Activated naive CD8-positive, alpha-beta T cell treated with anti-CD3 and anti-CD28 coated beads, Interleukin-2, amount 10 ng/mL, durations not matched to agents 7 days and 5 days (primary cell): Measurements from ENCODE around the gene SWAP70. TPM values are rescaled to one million over a fixed set of nuclear protein-coding genes. Genes with fewer than 3 reads are reported as not detected.

Experiments used
- ATAC-seq: fragments of 150-1000 bp; cut with Tn5 transposase; one replicate; pipeline ENCODE4 v1.10.0; 2021; ENCODE audit warnings: low read depth, moderate library complexity
- POLR2A ChIA-PET: fragments of 350-600 bp; sonication (Branson Sonifier 250); formaldehyde crosslinking; loops from one replicate; lab custom pipeline; 2021; ENCODE audit warnings: antibody characterized with exemption; lab: Charles Lee
- DNase-seq: peaks from one replicate; pipeline ENCODE4 v3.0.0; 2021
- H3K27ac Mint-ChIP-seq: one replicate; pipeline ENCODE4 v1.8.0; 2022; ENCODE audit warnings: mild to moderate bottlenecking, mixed read lengths
- H3K27me3 Mint-ChIP-seq: one replicate; pipeline ENCODE4 v1.8.0; 2022; ENCODE audit warnings: mild to moderate bottlenecking, moderate library complexity, mixed read lengths
- H3K36me3 Mint-ChIP-seq: one replicate; pipeline ENCODE4 v1.8.0; 2021; ENCODE audit warnings: mild to moderate bottlenecking, mixed read lengths
- H3K4me1 Mint-ChIP-seq: one replicate; pipeline ENCODE4 v1.8.0; 2021; ENCODE audit warnings: mixed read lengths
- H3K4me3 Mint-ChIP-seq: one replicate; pipeline ENCODE4 v1.8.0; 2022; ENCODE audit warnings: mild to moderate bottlenecking, moderate library complexity, mixed read lengths
- H3K9me3 Mint-ChIP-seq: one replicate; pipeline ENCODE4 v1.8.0; 2021; ENCODE audit warnings: mixed read lengths
- total RNA-seq, 2 experiments: library from RNA; stranded (reverse); gene quantifications; one replicate each; pipeline ENCODE4 v1.2.3, GENCODE V29; 2021

The SWAP70 gene
- total RNA-seq, 2 experiments from 2014 or later: 9.4 to 10.6 TPM

GRCh38 chr11:9757809-9758636, 94.1 kb downstream of the SWAP70 start:
- Mint-ChIP-seq H3K9me3 (no peaks in the 10 kb centered on the region), H3K27ac (peak overlapping the region; percentile 80), H3K4me3 (peak overlapping the region; percentile 81), H3K36me3 (no peaks in the 10 kb centered on the region), H3K4me1 (peaks cover 32% of the 10 kb centered on the region), H3K27me3 (no peaks in the 10 kb centered on the region)
- POLR2A ChIA-PET: interaction anchor here (0.5 to 2.6 kb wide), 4 partner anchors 86 to 1736 kb away, joined by 3 to 10 read pairs (median 4); no protein-coding TSS in a partner anchor
- ATAC-seq (peak; percentile 83), DNase-seq (peak; percentile 97)

DNA sequence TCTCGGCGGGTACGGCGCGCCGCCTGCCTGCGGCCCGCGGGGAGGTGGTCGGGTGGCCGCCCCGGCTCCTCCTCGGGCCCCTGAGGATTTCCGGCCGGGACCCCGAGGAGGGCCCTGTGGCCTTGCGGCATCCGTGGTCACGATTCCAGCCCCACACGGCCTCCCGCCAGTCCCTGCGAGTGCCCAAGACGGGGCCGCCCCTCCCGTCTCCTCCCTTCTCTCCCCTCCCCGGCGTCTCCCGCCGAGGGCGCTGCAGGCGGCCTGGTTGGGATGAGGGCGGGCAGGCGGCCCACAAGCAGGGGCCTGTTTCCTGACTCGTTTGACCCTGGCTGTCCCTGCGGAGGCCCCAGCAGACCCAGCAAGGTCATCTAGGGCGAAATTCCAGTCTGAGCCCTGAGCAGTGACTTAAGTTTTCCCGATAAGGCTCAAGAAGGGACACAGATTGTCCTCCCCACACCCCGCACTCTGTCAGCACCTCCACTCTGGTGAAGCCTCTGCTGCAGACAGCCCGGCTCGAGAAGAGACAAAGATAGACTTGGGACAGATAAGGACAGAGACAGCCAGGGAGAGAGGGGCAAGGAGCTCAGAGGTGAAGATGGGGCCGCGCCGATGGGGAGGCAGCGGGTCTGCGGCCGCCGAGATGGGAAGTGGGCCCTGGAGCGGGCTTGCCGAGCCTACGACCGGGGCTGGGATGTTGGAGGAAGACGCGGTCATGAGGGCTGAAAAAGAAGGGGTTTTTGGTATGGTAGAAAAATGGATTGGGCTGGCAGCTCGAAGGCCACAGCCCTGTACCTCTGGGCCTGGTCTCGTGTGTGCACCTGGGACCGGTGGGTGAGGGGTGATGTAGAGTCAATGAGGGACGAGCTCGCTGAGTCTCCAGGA, 95.0 kb downstream of the SWAP70 start:
- H3K4me1 Mint-ChIP-seq: peaks cover 29% of the 10 kb centered on the region
- H3K27me3 Mint-ChIP-seq: no peaks in the 10 kb centered on the region
- H3K36me3 Mint-ChIP-seq: no peaks in the 10 kb centered on the region
- DNase-seq: peak; percentile 73
- ATAC-seq: peak; percentile 11
- H3K27ac Mint-ChIP-seq: peak overlapping the region; percentile 75
- H3K9me3 Mint-ChIP-seq: no peaks in the 10 kb centered on the region
- H3K4me3 Mint-ChIP-seq: peak overlapping the region; percentile 65
- POLR2A ChIA-PET: interaction anchor here (0.5 to 2.6 kb wide), 4 partner anchors 544 to 1737 kb away, joined by 3 to 10 read pairs (median 3); partner anchors contain the start of gene ADM

- ATAC-seq (peak; percentile 76), DNase-seq (peak; percentile 69)
- no peaks in the 10 kb centered on the region for H3K9me3 Mint-ChIP-seq
- H3K36me3 Mint-ChIP-seq: no peaks in the 10 kb centered on the region
- peaks cover 33% of the 10 kb centered on the region for H3K4me1 Mint-ChIP-seq
- no peaks in the 10 kb centered on the region for H3K27me3 Mint-ChIP-seq
- H3K4me3 Mint-ChIP-seq: peak overlapping the region; percentile 54
- H3K27ac Mint-ChIP-seq: peak overlapping the region; percentile 75
- POLR2A ChIA-PET: interaction anchor here (0.6 to 2.6 kb wide), 2 partner anchors 544 to 546 kb away, joined by 3 to 10 read pairs; partner anchors contain the start of gene ADM
These were observed 95.8 kb downstream of the SWAP70 start for GRCh38 chr11:9759519-9760192.

DNA sequence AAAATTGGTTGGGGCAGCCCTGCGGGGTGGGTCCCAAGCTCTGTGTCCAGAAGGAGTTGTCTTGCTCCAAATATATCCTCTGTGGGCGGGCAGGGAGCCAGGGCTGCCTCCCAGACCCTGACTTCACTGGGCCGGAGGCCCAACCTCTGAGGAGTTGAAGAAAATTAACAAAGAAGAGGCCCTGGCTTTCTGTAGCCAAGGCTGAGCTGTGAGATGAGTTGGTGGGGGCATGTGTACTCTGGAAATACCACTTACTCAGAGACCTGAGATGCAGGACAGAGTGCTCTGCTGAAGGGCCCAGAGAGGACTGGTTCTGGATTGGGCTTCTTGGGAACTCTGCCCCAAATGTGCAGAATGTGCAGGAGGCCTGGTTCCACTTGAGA, 96.3 kb downstream of the SWAP70 start:
- peaks cover 33% of the 10 kb centered on the region for H3K4me1 Mint-ChIP-seq

GRCh38 chr11:9761441-9761945, 97.6 kb downstream of the SWAP70 start:
- POLR2A ChIA-PET: no interaction called here
- DNase-seq (no peak), ATAC-seq (no peak)
- Mint-ChIP-seq H3K27ac (no peak overlapping the region), H3K36me3 (no peaks in the 10 kb centered on the region), H3K4me1 (peaks cover 26% of the 10 kb centered on the region), H3K4me3 (no peak overlapping the region), H3K9me3 (no peaks in the 10 kb centered on the region), H3K27me3 (no peaks in the 10 kb centered on the region)

More for the DNA sequence above, 96.3 kb downstream of the SWAP70 start:
- no peaks in the 10 kb centered on the region for H3K9me3 Mint-ChIP-seq
- no peak overlapping the region for H3K27ac Mint-ChIP-seq
- POLR2A ChIA-PET: interaction anchor here (2.6 kb wide), 1 partner anchor 543 kb away, joined by 10 read pairs; no protein-coding TSS in a partner anchor
- no peaks in the 10 kb centered on the region for H3K36me3 Mint-ChIP-seq
- H3K27me3 Mint-ChIP-seq: no peaks in the 10 kb centered on the region
- DNase-seq: no peak
- no peak overlapping the region for H3K4me3 Mint-ChIP-seq
- ATAC-seq: no peak

GRCh38 chr11:9762531-9762930, 98.7 kb downstream of the SWAP70 start:
- no peak for DNase-seq
- no peak overlapping the region for H3K4me3 Mint-ChIP-seq
- ATAC-seq: no peak
- no peak overlapping the region for H3K27ac Mint-ChIP-seq
- no peaks in the 10 kb centered on the region for H3K27me3 Mint-ChIP-seq
- H3K4me1 Mint-ChIP-seq: peaks cover 24% of the 10 kb centered on the region
- H3K36me3 Mint-ChIP-seq: no peaks in the 10 kb centered on the region
- POLR2A ChIA-PET: no interaction called here
- H3K9me3 Mint-ChIP-seq: no peaks in the 10 kb centered on the region

- Mint-ChIP-seq H3K4me3 (no peak overlapping the region), H3K9me3 (no peaks in the 10 kb centered on the region), H3K27me3 (no peaks in the 10 kb centered on the region), H3K4me1 (peaks cover 21% of the 10 kb centered on the region), H3K36me3 (no peaks in the 10 kb centered on the region), H3K27ac (no peak overlapping the region)
- DNase-seq (no peak), ATAC-seq (no peak)
- POLR2A ChIA-PET: no interaction called here
These were observed 99.4 kb downstream of the SWAP70 start for GRCh38 chr11:9763301-9763700.

GRCh38 chr11:9765320-9766101, 101.6 kb downstream of the SWAP70 start:
- Mint-ChIP-seq H3K9me3 (peaks cover 3% of the 10 kb centered on the region), H3K4me3 (no peak overlapping the region), H3K27ac (no peak overlapping the region), H3K36me3 (no peaks in the 10 kb centered on the region), H3K4me1 (peaks cover 7% of the 10 kb centered on the region), H3K27me3 (no peaks in the 10 kb centered on the region)
- DNase-seq (no peak), ATAC-seq (no peak)
- POLR2A ChIA-PET: no interaction called here

DNA sequence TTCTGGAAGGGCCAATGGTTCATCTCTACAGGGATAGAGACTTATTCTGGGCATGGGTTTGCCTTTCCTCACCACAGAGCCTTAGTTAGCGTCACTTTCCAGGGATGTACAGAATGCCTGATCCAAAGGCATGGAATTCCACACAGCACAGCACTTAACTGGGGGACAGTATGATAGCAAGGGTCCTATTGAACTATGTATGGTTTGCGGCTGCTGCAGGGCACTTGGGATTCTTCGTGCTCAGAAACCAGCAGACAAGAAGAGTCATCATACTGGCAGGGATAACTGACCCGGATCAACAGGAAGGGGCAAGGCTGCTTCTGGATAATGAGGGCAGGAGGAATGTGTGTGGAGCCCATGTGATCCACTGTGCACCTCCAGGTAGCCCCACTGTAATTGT, 105.7 kb downstream of the SWAP70 start:
- Mint-ChIP-seq H3K27me3 (no peaks in the 10 kb centered on the region), H3K4me3 (no peak overlapping the region), H3K27ac (no peak overlapping the region), H3K4me1 (peaks cover 3% of the 10 kb centered on the region), H3K9me3 (peaks cover 3% of the 10 kb centered on the region), H3K36me3 (no peaks in the 10 kb centered on the region)
- POLR2A ChIA-PET: no interaction called here
- ATAC-seq (no peak), DNase-seq (no peak)

GRCh38 chr11:9771071-9771511, 107.2 kb downstream of the SWAP70 start:
- H3K9me3 Mint-ChIP-seq: peaks cover 3% of the 10 kb centered on the region
- peaks cover 3% of the 10 kb centered on the region for H3K4me1 Mint-ChIP-seq
- no peaks in the 10 kb centered on the region for H3K27me3 Mint-ChIP-seq
- ATAC-seq (no peak), DNase-seq (no peak)
- no peak overlapping the region for H3K27ac Mint-ChIP-seq
- POLR2A ChIA-PET: no interaction called here
- H3K36me3 Mint-ChIP-seq: no peaks in the 10 kb centered on the region
- H3K4me3 Mint-ChIP-seq: no peak overlapping the region

DNA sequence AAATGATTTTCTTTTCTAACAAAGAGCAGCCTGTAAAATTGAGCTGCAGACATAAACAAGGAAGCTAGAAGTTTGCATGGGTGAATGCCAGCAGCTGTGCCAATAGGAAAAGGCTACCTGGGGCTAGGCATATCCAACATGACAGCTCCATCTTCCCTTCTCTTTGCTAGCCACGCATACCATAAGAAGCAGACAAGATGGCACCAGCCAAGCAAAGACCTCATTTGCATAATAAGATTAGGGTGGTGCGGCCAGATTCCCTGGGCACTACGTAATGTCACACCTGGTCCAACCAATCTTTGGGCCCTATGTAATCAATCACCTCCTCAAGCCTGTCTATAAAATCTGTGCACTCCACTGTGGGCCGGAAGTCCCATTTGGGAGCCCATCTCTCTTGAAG, 108.3 kb downstream of the SWAP70 start:
- DNase-seq: no peak
- ATAC-seq: no peak
- Mint-ChIP-seq H3K36me3 (no peaks in the 10 kb centered on the region), H3K9me3 (peaks cover 3% of the 10 kb centered on the region), H3K4me3 (no peak overlapping the region), H3K4me1 (peaks cover 3% of the 10 kb centered on the region), H3K27me3 (no peaks in the 10 kb centered on the region), H3K27ac (no peak overlapping the region)
- POLR2A ChIA-PET: no interaction called here

DNA sequence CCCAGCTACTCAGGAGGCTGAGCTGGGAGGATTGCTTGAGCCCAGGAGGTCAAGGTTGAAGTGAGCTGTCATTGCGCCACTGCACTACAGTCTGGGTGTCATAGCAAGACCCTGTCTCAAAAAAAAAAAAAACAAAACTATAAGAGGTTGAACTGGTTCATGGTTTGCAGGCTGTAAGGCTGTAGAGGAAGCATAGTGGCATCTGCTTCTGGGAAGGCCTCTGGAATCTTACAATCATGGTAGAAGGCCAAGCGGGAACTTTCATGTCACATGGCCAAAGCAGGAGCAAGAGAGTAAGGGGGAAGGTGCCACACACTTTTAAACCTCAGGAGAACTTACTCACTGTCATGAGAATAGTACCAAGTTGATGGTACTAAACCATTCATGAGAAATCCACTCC, 109.6 kb downstream of the SWAP70 start:
- DNase-seq (no peak), ATAC-seq (no peak)
- Mint-ChIP-seq H3K4me3 (no peak overlapping the region), H3K27ac (no peak overlapping the region), H3K36me3 (no peaks in the 10 kb centered on the region), H3K4me1 (peaks cover 3% of the 10 kb centered on the region), H3K9me3 (peaks cover 3% of the 10 kb centered on the region), H3K27me3 (no peaks in the 10 kb centered on the region)
- POLR2A ChIA-PET: no interaction called here
